Stimulated activated CD4-positive, alpha-beta T cell treated with anti-CD3 and anti-CD28 coated beads, Interleukin-12 subunit alpha, Interleukin-12 subunit beta, amount 100 ng/mL, for 48 hours (primary cell): ENCODE measurements around the gene CCL25.
A peak's percentile ranks its signal among the peaks of the same experiment; 100 is the strongest.

Source experiments
- DNase-seq, 3 donors: peaks; one replicate each; pipeline ENCODE4 v3.0.0-alpha.2; 2020; ENCODE audit warnings: low read depth in 2 of 3, low spot score in 1 of 3

CCL25 gene

DNA sequence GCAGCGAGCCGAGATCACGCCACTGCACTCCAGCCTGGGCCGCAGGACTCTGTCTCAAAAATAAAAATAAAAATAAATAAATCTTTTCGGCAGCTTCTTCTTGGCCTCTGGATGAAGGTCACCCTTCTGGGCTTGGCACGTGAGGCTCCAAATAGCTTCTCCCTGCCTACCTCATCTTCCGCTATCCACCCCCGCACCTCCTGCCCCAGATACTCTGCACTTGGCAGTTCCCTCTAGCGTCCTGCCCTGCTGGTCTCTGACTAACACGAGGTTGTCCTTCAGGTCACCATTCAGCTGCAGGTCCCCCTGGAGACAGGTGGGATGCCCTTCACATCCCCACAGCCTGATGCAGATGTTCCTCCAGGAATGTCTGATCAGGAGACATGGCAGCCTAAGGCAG, 8.5 kb upstream of the CCL25 start:
- DNase-seq = no peak

DNA sequence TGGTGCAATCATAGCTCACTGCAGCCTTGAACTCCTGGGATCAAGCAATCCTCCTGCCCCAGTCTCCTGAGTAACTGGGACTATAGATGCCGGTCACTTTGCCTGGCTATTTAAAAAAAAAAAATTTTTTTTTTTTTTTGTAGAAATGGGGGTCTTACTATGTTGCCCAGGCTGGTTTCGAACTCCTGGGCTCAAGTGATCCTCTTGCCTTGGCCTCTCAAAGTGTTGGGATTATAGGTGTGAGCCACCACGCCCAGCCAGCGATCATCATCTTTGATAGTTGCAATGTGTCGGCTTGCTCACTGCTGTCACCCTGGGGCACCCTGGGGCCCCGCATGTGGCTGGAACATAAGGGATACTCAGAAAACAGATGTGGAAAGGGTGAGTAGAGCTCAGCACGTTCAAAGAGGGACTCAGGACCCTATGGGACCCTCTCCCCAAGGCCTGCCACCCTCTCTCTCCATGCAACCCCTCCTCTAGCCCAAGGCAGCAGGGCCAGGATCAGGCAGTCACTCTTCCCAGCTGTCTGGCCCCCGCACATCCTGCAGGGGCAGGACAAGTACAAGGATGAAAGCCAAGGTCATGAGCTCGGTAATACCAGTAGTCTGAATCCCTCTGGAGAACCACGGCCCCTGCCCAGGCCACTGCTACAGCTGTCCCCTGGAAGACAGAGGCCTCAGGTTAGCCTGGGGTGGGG, 6.5 kb upstream of the CCL25 start:
- DNase-seq = no peak

DNA sequence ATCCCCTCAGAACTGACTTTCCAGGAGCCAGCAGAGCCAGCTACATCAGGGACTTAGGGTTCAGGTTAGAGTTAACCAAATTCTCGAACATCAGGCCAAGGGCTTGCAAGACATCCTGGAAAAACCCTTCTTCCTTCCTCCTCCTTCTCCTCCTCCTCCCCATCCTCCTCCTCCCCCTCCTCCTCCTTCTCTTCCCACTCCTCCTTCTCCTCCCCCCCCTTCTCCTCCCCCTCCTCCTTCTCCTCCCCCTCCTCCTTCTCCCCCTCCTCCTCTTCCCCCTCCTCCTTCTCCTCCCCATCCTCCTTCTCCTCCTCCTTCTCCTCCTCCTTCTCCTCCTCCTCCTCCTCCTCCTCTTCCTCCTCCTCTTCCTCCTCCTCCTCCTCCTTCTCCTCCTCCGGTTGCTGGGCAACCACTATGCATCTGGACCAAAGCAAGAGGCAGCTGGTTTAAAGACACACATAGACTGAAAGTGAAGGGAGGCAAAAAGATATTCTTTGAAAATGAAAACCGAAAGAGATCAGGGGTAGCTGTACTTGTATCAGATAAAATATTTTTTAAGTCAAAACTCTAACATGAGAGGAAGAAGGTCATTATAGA, 5.9 kb upstream of the CCL25 start:
- DNase-seq = no peak

DNA sequence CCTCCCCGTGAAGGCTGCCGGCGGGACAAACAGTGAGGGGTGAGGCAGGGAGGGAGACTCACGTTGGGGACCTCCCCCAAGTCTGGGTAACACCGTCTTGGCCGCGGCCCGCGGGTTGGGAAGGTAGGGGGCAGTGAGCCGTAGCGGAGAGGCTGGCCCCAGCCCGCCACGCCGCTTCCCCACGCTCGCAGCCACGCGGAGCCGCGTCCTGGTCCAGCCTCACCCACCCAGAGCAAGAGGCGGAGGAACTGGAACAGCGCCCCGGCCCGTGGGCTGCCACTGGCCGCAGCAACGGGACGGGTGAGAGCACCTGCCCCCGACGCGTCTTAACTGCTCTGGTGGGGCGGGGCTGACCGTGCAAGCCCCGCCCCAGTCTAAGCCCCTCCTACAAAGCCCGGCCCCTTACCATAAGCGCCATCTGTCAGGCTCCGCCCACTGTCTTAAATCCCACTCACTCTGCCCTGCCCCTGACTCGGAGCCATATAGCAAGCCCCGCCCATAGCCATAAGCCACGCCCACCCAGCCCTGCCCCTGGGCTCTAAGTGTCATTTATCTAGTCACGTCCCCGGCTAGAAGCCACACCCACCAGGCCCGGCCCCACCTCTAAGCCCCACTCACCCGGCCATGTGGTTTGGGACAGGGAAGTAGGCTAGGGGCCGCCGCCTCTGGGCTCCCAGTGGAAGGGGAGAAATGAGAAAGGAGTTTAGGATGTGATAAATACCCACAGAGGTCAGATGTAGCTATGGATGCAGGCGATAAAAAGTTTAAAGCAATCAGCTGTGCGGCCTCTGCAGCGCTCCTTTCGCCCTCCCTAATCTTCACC, 2.1 kb upstream of the CCL25 start:
- DNase-seq = peak; percentile 86 to 96 (median 94)

DNA sequence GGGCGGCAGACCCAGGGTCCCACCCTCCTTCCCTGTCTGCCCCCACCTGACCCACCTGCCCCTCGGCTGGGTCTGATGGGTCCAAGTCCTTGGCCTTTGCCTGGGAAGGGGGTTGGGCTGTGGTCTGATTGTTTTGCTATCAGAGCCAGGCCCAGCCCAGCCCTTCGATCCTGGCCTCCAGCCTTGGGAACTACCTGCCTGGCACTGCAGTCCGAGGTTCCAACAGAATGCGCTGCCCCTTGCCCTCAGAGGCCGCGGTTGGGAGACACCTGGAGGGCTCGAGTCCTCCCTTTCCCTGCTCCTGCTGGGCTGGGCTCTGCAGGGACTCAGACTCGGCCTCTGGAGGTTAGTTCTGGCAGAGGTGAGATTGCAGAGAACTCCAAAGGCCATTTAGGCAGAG, 1.6 kb downstream of the CCL25 start:
- DNase-seq = no peak

DNA sequence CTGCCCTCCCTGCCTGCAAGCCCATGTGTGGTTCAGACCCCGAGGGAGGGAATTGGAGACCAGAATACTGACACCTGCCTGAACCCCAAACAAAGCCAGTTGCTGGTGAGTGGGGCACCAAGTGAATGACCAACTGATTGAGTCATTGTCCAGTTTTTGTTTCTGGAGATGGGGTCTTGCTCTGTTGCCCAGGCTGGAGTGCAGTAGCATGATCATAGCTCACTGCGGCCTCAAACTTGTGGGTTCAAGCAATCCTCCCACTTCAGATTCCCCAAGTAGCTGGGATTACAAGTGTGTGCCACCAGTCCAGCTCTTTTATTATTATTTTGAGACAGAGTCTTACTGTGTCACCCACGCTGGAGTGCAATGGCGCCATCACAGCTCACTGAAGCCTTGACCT, 4.0 kb downstream of the CCL25 start:
- no peak for DNase-seq

DNA sequence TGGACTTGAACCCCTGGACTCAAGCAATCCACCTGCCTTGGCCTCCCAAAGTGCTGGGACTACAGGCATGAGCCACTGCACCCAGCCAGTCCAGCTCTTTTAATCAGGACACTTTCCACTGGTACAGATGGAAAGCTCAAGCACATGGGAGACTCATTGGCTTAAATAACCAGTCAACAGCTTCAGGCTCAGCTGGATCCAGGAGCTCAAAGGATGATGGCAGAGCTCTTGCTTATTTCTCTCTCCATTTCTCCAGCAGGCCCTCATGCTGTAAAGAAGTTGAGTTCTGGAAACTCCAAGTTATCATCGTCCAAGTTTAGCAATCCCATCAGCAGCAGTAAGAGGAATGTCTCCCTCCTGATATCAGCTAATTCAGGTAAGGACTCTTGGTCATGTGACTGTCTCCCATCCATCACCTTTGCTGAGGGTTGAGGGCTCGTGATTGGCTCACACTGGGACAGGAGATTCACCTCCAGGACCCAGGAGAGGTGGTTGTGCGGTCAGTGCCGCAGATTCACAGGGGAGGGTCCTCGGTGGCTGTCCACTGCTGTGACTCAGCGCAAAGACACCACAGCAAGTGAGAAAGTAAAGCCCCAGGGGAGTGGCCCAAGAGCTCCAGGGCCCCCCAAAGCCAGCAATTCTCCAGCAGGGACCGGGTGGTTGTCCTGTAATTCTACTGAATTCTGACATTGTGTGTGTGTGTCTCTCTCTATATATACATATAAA, 5.1 kb downstream of the CCL25 start:
- no peak for DNase-seq

DNA sequence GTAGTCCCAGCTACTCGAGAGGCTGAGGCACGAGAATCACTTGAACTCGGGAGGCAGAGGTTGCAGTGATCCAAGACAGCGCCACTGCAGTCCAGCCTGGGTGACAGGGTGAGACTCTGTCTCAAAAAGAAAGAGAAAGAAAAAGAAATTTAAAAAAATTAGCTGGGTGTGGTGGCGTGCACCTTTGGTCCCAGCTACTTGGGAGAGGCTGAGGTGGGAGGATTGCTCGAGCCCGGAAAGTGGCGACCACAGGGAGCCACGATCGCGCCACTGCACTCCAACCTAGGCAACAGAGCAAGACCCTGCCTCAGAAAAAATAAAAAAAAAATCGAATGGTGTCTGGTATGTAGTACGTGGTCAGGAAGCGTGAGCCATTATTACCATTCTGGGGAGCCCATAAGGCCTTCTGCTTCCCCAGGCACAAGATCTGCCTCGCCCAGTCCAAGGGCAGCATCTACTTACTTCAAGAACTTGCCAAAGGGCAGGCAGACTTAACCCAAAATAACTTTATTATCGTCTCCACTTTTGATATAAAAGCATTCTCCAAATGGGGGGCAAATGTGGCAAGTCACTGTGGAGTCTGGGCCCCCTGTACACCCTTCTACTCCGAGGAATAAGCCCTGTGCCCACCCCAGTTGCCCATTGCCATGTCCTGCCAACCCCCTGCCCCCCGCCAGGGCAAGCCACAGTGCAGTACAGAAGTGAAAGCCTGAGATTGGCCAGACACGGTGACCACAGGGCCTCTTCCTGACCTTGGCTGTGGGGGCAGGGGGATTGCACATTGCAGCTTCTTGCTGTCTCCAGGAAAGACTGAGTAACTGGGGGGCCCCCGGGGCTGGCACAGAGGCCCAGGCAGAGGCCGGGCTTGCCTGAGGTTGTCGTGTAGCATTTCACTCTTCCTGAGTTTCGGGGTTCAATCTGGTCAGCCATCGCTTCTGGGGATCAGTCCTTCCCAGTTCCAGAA, 12.6 kb downstream of the CCL25 start:
- no peak for DNase-seq

DNA sequence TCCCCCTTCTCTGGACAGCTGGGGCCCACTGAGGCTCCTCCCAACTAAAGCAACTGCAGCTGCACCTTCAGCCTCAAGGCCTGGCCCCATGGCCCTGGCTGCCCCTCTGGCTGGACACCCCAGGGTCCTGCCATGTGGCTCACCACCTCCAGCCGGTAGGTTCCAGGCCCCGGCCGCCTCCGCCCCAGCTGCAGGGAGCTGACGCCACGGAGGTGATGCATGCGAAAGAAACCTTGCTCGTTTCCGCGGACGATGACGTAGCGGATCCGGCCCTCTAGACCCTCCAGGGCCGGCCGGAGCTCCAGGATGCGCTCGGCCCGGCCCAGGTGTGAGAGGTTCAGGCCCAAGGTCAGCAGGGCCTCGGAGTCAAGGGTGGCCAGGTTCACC, 13.3 kb downstream of the CCL25 start:
- DNase-seq = no peak

DNA sequence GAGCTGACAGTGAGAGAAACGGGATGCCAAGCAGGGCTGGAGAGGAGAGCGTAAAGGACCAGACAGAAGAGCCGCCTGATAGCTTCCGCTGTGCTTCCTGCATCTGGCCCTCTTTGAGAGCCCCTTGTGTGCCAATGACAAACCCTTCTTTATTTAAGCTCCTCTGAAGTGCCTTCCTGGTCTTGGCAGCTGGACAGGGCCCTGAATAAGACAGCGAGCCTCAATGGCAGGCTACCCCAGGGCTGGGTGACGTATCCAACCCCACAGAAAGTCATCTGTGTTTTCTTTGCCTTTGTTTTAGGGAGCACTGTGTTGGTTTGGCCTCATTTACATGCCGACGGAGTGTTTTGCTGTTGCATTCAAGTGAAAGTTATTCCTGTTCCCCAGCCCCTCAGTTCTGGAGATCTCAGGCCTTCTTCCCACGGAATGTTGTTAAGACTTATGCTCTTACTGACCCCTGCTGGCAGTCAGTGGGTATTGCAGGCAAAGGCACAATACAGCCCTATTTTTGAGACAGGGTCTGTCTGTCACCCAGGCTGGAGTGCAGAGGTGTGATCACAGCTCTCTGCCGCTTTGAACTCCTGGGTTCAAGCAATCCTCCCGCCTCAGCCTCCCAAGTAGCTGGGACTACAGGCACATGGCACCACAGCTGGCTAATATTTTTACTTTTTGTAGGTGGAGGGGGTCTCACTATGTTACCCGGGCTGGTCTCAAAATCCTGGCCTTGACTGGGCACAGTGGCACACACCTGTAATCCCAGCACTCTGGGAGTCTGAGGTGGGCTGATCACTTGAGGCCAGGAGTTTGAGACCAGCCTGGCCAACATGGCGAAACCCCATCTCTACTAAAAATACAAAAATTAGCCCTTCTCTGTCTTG, 16.8 kb downstream of the CCL25 start:
- DNase-seq = peak in 2 of 3 donors; percentile 13 to 18

DNA sequence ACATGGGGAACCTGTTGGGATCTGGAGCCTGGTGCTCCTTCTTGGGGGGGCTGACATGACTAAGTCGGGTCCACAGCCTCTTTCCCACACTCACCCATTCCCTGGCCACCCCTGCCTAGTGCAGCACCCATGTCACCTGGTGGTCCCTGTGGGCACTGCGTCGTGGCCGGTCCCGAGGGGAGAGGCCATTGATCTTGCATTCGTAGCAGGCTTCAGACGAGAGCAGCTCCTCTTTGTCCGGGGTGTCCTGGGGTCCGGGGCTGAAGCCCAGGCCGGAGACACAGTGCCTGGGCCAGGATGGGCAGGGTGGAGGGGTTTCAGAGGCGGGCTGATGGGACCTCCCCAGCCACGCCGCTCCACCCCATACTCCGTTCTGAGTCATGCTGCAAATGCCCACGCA, 19.4 kb downstream of the CCL25 start:
- no peak for DNase-seq

DNA sequence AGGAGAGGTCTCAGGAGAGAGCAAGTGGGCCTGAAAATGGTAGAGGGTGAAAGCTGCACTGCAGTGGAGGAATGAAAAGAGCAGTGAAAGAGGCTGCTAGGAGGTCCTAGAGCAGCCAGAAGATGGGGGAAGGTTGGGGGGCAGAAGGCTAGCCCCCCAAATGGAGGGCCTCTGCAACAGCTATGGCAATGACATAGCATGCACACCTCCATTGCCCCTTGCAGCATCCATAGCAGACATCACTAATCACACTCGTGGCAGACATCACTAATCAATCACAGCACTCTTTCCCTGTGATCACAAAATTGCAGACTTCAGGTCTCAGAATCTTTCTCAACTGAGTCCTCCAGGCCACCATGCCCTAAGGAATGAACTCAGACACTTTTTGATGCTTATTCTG, 21.9 kb downstream of the CCL25 start:
- no peak for DNase-seq

DNA sequence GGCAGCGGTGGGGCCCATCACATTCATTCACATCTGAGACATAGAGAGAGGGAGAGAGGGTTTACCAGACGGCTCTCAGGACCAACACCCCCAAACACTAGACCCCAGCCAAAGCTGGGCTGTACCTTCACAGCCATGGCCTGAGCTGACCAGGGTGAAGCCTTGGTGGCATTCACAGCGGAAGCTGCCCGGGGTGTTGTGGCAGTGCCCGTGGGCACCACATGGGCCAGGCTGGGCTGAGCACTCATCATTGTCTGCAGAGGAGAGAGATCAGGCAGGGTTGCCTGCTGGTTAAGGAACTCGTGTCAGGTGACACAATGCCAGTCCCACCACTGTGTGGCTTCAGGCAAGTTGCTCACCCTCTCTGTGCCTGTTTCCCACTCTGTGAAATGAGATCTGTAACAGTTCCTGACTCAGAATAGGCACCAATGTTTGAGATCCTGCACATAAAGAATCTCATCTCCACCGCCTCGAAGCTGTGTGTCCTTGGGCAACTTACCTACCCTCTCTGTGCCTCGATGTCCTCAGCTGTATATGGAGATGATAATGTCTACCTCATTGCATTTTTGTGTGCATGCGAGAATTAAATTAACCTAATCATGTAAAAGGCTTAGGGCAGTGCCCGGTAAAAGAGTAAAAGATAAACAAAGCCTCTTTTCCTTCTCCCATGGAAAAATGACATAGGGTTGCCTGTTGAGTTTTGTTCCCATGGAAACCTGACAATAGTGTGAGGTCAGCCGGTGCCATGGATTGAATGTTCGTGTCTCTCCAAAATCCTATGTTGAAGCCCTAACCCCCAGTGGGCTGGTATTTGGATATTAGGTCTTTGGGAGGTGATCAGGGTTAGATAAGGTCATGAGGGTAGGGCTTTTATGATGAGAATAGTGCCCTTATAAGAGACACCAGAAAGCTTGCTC, 22.9 kb downstream of the CCL25 start:
- DNase-seq = no peak

DNA sequence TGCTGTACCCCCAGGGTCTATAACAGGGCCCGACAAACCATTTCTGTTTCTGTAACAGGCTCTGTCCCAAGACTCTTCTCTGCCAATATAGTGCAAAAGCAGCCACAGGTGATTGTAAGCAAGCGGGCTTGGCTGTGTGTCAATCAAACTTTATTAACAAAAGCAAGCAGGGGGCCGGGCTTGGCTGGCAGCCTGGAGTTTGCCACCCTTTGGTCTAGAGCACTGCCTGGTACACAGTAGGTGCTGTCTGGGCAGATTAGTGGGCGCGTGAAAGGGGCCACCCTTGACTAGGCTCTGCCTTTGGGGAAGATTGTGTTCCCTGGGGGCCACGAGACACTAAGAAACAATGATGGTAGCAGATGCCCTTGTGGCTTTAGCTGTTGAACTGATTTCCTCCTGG, 27.4 kb downstream of the CCL25 start:
- no peak for DNase-seq

DNA sequence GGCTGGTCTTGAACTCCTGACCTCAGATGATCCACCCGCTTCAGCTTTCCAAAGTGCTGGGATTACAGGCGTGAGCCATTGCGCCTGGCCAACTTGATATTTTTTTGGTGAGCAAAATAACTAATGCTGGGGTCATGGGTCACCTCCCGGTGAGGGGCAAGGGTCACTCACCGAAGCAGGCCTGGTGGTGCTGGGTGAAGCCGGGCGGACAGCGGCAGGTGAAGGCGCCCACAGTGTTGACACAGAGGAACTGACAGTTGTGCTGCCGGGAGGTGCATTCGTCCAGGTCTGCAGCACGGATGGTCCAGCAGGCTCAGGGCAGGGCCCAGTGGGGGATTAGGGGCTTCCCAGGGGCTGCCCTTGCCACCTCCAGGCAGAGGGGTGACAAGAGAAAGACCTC, 28.3 kb downstream of the CCL25 start:
- DNase-seq = no peak

DNA sequence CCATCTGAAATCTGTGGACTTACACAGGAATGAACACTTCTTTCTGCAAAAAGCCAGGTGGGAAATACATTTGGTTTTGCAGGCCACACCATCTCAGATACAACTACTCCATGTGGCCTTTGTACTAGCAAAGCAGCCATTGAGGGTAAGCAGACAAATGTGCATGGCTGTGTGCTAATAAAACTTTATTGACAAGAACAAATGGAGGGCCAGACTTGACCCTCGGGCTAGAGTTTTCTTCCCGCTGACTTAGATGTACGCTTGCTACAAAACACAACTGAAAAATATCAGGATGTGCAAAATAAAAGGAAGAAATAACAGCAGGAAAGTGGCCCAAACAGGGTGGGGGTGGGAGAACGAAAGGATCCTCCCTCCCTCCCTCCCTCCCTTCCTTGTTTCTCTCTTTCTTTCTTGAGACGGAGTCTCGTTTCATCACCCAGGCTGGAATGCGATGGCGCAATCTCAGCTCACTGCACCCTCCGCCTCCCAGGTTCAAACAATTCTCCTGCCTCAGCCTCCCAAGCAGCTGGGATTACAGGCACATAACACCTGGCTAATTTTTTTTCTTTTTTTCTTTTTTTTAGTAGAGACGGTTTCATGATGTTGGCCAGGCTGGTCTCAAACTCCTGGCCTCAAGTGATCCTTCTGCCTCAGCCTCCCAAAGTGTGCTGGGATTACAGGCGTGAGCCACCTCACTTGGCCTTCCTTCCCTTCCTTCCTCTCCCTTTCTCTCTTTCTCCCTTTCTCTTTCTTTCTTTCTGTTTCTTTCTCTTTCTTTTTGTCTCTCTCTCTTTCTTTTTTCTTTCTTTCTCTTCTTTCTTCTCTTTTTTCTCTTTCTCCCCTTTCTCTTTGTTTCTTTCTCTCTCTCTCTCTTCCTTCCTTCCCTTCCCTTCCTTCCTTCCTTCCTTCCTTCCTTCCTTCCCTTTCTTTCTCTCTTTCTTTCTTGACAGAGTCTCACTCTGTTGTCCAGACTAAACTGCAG, 29.3 kb downstream of the CCL25 start:
- no peak for DNase-seq

DNA sequence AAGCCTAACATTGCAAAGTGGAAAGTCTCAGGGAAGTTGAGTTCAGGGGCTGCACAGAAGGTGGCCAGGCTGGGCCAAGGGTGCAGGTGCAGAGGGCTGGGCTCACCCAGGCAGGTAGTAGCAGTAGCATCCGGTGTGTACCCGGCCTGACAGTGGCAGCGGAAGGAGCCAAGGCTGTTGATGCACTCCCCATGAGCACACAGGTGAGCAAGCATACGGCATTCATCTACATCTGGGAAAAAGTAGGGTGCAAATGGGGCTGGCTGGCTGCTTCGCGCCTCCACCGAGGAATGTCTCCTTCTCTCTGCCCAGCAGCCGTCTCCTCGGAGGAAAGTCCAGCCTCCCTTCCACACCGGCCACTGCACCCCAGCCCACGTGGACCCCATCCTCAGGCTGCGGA, 30.6 kb downstream of the CCL25 start:
- DNase-seq = no peak
